ENCODE measurements around the gene LCNL1.

Gene LCNL1

GRCh38 chr9:136958898-136959850, 23.6 kb upstream of the LCNL1 start:
- DNase-seq (ENCODE audit: low read depth in 2 of 2), result no peak

- DNase-seq (ENCODE audit: low read depth in 2 of 2), result no peak
Observed at GRCh38 chr9:136960212-136960937, 22.4 kb upstream of the LCNL1 start.

GRCh38 chr9:136960938-136961275, 21.9 kb upstream of the LCNL1 start:
- no peak for DNase-seq (ENCODE audit: low read depth in 2 of 2)

- no peak for DNase-seq (ENCODE audit: low read depth in 2 of 2)
Observed at GRCh38 chr9:136961279-136962065, 21.3 kb upstream of the LCNL1 start.

GRCh38 chr9:136962163-136962562, 20.6 kb upstream of the LCNL1 start:
- no peak for DNase-seq (ENCODE audit: low read depth in 2 of 2)

- no peak for DNase-seq (ENCODE audit: low read depth in 2 of 2)
Observed at GRCh38 chr9:136962701-136963248, 20.0 kb upstream of the LCNL1 start.

- DNase-seq (ENCODE audit: low read depth in 2 of 2), result no peak
Observed at GRCh38 chr9:136963341-136963740, 19.5 kb upstream of the LCNL1 start.

- no peak for DNase-seq (ENCODE audit: low read depth in 2 of 2)
Observed at GRCh38 chr9:136963751-136964150, 19.0 kb upstream of the LCNL1 start.

- no peak for DNase-seq (ENCODE audit: low read depth in 2 of 2)
Observed at GRCh38 chr9:136964171-136964689, 18.6 kb upstream of the LCNL1 start.

- no peak for DNase-seq (ENCODE audit: low read depth in 2 of 2)
Observed at GRCh38 chr9:136964833-136965422, 17.9 kb upstream of the LCNL1 start.

GRCh38 chr9:136965771-136966484, 16.9 kb upstream of the LCNL1 start:
- DNase-seq (ENCODE audit: low read depth in 2 of 2), result no peak

- no peak for DNase-seq (ENCODE audit: low read depth in 2 of 2)
Observed at GRCh38 chr9:136968333-136969127, 14.3 kb upstream of the LCNL1 start.

GRCh38 chr9:136969150-136969549, 13.6 kb upstream of the LCNL1 start:
- DNase-seq (ENCODE audit: low read depth in 2 of 2), result no peak

- no peak for DNase-seq (ENCODE audit: low read depth in 2 of 2)
Observed at GRCh38 chr9:136969774-136970173, 13.0 kb upstream of the LCNL1 start.

- no peak for DNase-seq (ENCODE audit: low read depth in 2 of 2)
Observed at GRCh38 chr9:136970361-136970760, 12.4 kb upstream of the LCNL1 start.

GRCh38 chr9:136971746-136972145, 11.0 kb upstream of the LCNL1 start:
- DNase-seq (ENCODE audit: low read depth in 2 of 2), result no peak

- no peak for DNase-seq (ENCODE audit: low read depth in 2 of 2)
Observed at GRCh38 chr9:136972335-136972734, 10.5 kb upstream of the LCNL1 start.

GRCh38 chr9:136972743-136973142, 10.1 kb upstream of the LCNL1 start:
- no peak for DNase-seq (ENCODE audit: low read depth in 2 of 2)
